Measurements from ENCODE around the gene NPHP4.

Gene NPHP4

DNA sequence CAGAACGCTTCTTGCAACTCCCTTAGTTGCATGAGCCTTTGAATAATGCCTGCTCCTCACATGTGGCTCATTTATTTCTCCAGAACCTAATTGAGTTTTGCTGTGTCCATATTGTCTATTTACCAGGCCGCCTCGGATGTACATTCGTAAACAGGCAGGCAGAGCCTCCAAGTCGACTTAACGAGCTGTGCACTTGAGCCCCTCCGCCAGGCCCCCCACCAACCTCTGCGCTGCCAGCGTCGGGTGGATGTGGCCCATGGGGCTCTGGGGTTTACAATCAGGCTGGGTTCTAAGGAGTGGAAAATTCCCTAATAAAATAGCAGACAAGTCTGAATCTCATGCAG, 106.1 kb downstream of the NPHP4 start:
- no peak for ATAC-seq
- no peak for TF ChIP-seq ZNF70 (CRISPR knock-in tag; IDR thresholded peaks at IDR 0.05)
- TF ChIP-seq ARNTL (CRISPR knock-in tag; IDR thresholded peaks at IDR 0.05; ENCODE audit: borderline replicate concordance, low read depth), result no peak

DNA sequence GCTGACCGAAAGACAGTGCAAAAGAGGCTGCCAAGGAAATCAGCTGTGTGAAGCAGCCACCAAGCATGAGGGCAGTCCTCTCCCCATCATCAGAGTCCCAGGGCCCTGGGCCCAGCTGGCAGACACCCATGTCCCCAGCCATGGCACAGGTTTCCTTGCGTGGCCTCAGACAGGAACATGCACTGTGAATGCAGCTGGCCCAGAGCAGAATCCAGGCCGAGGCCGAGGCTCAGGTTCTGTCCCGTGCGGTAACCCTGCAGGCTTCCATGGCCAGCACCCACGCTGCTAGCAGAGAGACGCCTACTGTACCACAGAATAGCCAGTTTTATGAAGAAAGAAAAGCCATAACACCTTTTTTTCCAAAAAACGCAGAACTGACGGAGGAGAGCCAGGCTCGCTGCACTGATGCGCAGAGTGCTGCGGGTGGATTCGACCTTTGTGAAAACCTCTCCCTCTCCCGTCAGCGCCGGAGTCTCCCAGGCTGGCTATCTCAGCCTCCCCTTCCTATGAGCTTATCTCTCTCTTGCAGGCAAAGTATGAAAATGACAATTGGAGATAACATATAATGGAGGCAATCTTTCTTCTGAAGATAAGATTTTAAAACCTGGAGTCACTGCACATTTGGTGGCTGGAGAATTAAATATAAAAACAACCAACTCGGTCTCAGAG, 106.6 kb downstream of the NPHP4 start:
- ATAC-seq, result no peak
- peak; percentile 65; the same call in 1 of the 2 replicates for TF ChIP-seq TCF4 (CRISPR knock-in tag; IDR thresholded peaks at IDR 0.05; ENCODE audit: borderline replicate concordance)
- TF ChIP-seq, protein P1, sequence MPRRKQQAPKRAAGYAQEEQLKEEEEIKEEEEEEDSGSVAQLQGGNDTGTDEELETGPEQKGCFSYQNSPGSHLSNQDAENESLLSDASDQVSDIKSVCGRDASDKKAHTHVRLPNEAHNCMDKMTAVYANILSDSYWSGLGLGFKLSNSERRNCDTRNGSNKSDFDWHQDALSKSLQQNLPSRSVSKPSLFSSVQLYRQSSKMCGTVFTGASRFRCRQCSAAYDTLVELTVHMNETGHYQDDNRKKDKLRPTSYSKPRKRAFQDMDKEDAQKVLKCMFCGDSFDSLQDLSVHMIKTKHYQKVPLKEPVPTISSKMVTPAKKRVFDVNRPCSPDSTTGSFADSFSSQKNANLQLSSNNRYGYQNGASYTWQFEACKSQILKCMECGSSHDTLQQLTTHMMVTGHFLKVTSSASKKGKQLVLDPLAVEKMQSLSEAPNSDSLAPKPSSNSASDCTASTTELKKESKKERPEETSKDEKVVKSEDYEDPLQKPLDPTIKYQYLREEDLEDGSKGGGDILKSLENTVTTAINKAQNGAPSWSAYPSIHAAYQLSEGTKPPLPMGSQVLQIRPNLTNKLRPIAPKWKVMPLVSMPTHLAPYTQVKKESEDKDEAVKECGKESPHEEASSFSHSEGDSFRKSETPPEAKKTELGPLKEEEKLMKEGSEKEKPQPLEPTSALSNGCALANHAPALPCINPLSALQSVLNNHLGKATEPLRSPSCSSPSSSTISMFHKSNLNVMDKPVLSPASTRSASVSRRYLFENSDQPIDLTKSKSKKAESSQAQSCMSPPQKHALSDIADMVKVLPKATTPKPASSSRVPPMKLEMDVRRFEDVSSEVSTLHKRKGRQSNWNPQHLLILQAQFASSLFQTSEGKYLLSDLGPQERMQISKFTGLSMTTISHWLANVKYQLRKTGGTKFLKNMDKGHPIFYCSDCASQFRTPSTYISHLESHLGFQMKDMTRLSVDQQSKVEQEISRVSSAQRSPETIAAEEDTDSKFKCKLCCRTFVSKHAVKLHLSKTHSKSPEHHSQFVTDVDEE (CRISPR knock-in tag; IDR thresholded peaks at IDR 0.05), result no peak
- TF ChIP-seq TOX (CRISPR knock-in tag; IDR thresholded peaks at IDR 0.05; ENCODE audit: borderline replicate concordance), result no peak
- TF ChIP-seq BACH2 (CRISPR knock-in tag; IDR thresholded peaks at IDR 0.05; ENCODE audit: borderline replicate concordance), result no peak
- TF ChIP-seq ZNF70 (CRISPR knock-in tag; IDR thresholded peaks at IDR 0.05), result no peak

DNA sequence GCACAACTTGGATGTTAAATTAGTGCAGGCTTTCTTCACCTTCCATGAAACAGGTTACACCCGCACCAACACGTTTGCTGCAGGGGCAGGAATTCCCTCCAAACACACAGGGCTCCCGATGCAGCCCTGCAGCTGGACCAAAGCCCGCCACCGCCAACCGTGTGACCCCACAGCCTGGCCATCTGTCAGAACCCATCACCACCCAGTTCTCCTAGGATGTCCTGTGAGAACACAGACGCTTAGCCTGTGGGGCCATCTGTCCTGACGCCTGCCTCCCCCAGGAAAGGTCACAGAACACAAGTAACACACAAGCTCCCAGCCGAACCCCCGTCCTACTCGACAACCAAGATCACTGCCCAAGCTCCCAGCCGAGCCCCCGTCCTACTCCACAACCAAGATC, 108.1 kb downstream of the NPHP4 start:
- no peak for ATAC-seq
- TF ChIP-seq ZFP30 (CRISPR knock-in tag; IDR thresholded peaks at IDR 0.05) (no peak), TOX (CRISPR knock-in tag; IDR thresholded peaks at IDR 0.05; ENCODE audit: borderline replicate concordance) (no peak), PPARA (CRISPR knock-in tag; IDR thresholded peaks at IDR 0.05; ENCODE audit: borderline replicate concordance) (no peak), ARNTL (CRISPR knock-in tag; IDR thresholded peaks at IDR 0.05; ENCODE audit: borderline replicate concordance, low read depth) (no peak), ZFP3 (CRISPR knock-in tag; IDR thresholded peaks at IDR 0.05) (no peak), ZNF565 (CRISPR knock-in tag; conservative IDR thresholded peaks at IDR 0.05; ENCODE audit: low read depth) (no peak), ZC3H10 (CRISPR knock-in tag; IDR thresholded peaks at IDR 0.05) (no peak), TCF4 (CRISPR knock-in tag; IDR thresholded peaks at IDR 0.05; ENCODE audit: borderline replicate concordance) (no peak), OSR1 (CRISPR knock-in tag; IDR thresholded peaks at IDR 0.05) (no peak), BACH2 (CRISPR knock-in tag; IDR thresholded peaks at IDR 0.05; ENCODE audit: borderline replicate concordance) (no peak), ZNF8 (CRISPR knock-in tag; IDR thresholded peaks at IDR 0.05) (no peak), CSDC2 (CRISPR knock-in tag; IDR thresholded peaks at IDR 0.05) (no peak), SNAI2 (CRISPR knock-in tag; IDR thresholded peaks at IDR 0.05) (no peak)
- TF ChIP-seq, protein P2, sequence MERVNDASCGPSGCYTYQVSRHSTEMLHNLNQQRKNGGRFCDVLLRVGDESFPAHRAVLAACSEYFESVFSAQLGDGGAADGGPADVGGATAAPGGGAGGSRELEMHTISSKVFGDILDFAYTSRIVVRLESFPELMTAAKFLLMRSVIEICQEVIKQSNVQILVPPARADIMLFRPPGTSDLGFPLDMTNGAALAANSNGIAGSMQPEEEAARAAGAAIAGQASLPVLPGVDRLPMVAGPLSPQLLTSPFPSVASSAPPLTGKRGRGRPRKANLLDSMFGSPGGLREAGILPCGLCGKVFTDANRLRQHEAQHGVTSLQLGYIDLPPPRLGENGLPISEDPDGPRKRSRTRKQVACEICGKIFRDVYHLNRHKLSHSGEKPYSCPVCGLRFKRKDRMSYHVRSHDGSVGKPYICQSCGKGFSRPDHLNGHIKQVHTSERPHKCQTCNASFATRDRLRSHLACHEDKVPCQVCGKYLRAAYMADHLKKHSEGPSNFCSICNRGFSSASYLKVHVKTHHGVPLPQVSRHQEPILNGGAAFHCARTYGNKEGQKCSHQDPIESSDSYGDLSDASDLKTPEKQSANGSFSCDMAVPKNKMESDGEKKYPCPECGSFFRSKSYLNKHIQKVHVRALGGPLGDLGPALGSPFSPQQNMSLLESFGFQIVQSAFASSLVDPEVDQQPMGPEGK (CRISPR knock-in tag; IDR thresholded peaks at IDR 0.05; ENCODE audit: borderline replicate concordance), result no peak
- TF ChIP-seq, protein P3, sequence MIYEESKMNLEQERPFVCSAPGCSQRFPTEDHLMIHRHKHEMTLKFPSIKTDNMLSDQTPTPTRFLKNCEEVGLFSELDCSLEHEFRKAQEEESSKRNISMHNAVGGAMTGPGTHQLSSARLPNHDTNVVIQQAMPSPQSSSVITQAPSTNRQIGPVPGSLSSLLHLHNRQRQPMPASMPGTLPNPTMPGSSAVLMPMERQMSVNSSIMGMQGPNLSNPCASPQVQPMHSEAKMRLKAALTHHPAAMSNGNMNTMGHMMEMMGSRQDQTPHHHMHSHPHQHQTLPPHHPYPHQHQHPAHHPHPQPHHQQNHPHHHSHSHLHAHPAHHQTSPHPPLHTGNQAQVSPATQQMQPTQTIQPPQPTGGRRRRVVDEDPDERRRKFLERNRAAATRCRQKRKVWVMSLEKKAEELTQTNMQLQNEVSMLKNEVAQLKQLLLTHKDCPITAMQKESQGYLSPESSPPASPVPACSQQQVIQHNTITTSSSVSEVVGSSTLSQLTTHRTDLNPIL (CRISPR knock-in tag; IDR thresholded peaks at IDR 0.05; ENCODE audit: low read depth), result no peak

DNA sequence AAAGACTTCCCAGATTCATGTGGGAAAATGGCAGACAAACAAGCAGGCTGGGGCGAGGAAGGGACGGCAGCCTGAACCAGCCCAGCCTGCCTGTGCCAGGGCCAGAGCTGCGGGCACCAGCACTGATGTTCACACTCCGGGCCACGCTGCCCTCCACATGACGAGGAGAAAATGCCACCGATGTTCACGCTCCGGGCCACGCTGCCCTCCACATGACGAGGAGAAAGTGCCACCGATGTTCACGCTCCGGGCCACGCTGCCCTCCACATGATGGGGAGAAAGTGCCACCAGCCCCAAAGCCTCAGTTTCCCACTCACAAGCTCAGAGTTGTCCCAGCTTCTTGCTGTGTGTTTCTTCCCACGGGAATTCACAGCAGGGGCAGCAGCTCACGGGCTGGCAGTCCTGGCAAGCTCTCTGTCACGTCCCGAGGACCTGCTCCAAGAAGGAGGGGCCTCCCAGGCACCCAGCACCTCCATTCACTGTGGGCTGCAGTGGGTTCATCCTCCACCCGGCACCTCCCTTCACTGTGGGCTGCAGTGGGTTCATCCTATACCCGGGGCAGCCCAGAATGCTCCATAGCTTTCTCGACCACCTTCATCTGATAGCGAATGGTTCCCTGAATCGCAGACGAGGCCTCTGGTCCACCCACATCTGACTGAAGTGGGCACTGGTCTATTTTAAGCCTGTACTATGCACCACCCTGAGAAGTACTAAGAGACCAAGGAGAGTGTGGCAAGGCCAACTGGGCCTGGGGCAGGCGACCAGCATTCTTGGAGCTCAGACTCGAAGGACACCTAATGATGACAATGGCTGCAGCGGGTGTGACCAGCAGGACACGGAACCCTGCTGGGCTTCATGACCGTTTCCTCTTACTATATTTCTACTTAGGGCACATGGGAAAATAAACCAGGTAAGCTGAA, 108.8 kb downstream of the NPHP4 start:
- no peak for TF ChIP-seq TOX (CRISPR knock-in tag; IDR thresholded peaks at IDR 0.05; ENCODE audit: borderline replicate concordance)
- no peak for TF ChIP-seq TCF4 (CRISPR knock-in tag; IDR thresholded peaks at IDR 0.05; ENCODE audit: borderline replicate concordance)
- TF ChIP-seq ZFP30 (CRISPR knock-in tag; IDR thresholded peaks at IDR 0.05), result no peak
- TF ChIP-seq ZNF565 (CRISPR knock-in tag; conservative IDR thresholded peaks at IDR 0.05; ENCODE audit: low read depth), result no peak
- no peak for TF ChIP-seq ARNTL (CRISPR knock-in tag; IDR thresholded peaks at IDR 0.05; ENCODE audit: borderline replicate concordance, low read depth)
- ATAC-seq, result no peak
